Measurements from ENCODE around the gene IGSF10.
"Not testable (repeated sequence)": the region's sequence is repeated elsewhere in the genome, so short reads cannot be mapped to it uniquely, and the experiment has no call there.

DNA sequence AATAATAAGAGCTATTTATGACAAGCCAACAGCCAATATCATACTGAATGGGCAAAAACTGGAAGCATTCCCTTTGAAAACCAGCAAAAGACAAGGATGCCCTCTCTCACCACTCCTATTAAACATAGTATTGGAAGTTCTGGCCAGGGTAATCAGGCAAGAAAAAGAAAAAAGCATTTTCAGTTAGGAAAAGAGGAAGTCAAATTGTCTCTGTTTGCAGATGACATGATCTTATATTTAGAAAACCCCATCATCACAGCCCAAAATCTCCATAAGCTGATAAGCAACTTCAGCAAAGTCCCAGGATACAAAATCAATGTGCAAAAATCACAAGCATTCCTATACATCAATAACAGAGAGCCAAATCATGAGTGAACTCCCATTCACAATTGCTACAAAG lies 27.0 kb upstream of the IGSF10 start:
- not testable (repeated sequence) for TF ChIP-seq POLR2AphosphoS5 (IDR thresholded peaks at IDR 0.05; ENCODE audit: borderline replicate concordance, low read depth, low read length); EZH2 (IDR thresholded peaks at IDR 0.05); FOXP2 (optimal IDR thresholded peaks at IDR 0.05; ENCODE audit: control extremely low read depth, extremely low read length, insufficient read depth)

Measured in SK-N-MC (cell line).